Parathyroid adenoma (tissue), 2 donors: Measurements from ENCODE around the gene LPO.

Source experiments
- H2AFZ ChIP-seq: fragments of 300-600 bp; sonication (generic); one replicate; pipeline ENCODE4 v1.7.0; 2017; ENCODE audit warnings: antibody characterized with exemption, mild to moderate bottlenecking
- H3K27ac ChIP-seq: fragments of 300-600 bp; sonication (generic); one replicate; pipeline ENCODE4 v1.7.0; 2017
- H3K27me3 ChIP-seq: fragments of 300-600 bp; sonication (generic); one replicate; pipeline ENCODE4 v1.7.0; 2017; ENCODE audit warnings: low read length; ENCODE audit not compliant: control insufficient read depth, insufficient read depth
- H3K36me3 ChIP-seq: fragments of 300-600 bp; sonication (generic); one replicate; pipeline ENCODE4 v1.7.0; 2017; ENCODE audit warnings: low read length; ENCODE audit not compliant: control insufficient read depth, insufficient read depth
- H3K4me1 ChIP-seq: fragments of 300-600 bp; sonication (generic); one replicate; pipeline ENCODE4 v1.7.0; 2017; ENCODE audit warnings: control low read depth
- H3K4me2 ChIP-seq: fragments of 300-600 bp; sonication (generic); one replicate; pipeline ENCODE4 v1.7.0; 2017; ENCODE audit warnings: low read length
- H3K4me3 ChIP-seq: fragments of 300-600 bp; sonication (generic); one replicate; pipeline ENCODE4 v1.7.0; 2017; ENCODE audit warnings: low read depth, low read length
- H3K79me2 ChIP-seq: fragments of 300-600 bp; sonication (generic); one replicate; pipeline ENCODE4 v1.7.0; 2017; ENCODE audit warnings: control low read depth
- H3K9ac ChIP-seq: fragments of 300-600 bp; sonication (generic); one replicate; pipeline ENCODE4 v1.7.0; 2017; ENCODE audit warnings: mild to moderate bottlenecking
- H3K9me3 ChIP-seq: fragments of 300-600 bp; sonication (generic); one replicate; pipeline ENCODE4 v1.7.0; 2017; ENCODE audit warnings: low read length; ENCODE audit not compliant: control insufficient read depth
- TF ChIP-seq, protein P1 (sequence below): fragments of 300-600 bp; sonication (generic); IDR thresholded peaks from one replicate; pipeline ENCODE4 v1.7.0; 2017; ENCODE audit warnings: antibody characterized with exemption, mild to moderate bottlenecking
- donor health status: primary hyperparathyroidism.

LPO gene

DNA sequence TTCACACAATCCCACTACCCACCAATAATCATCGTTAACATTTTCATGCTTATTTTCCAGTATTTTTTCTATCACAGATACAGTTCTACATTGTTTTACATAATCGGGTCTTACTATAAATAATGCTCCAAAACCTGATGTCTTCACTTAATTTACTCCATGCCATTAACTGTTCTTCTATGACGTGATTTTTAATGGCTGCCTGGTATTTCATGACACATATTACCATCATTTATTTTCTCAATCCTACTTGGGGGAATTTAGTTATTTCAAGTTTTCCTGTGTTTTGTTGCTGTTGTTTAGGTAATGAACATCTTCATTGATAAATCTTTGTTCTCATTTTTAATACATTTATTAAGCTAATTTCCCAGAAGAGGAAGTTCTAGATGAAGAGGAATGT lies 14.7 kb downstream of the LPO start:
- TF ChIP-seq, protein P1, sequence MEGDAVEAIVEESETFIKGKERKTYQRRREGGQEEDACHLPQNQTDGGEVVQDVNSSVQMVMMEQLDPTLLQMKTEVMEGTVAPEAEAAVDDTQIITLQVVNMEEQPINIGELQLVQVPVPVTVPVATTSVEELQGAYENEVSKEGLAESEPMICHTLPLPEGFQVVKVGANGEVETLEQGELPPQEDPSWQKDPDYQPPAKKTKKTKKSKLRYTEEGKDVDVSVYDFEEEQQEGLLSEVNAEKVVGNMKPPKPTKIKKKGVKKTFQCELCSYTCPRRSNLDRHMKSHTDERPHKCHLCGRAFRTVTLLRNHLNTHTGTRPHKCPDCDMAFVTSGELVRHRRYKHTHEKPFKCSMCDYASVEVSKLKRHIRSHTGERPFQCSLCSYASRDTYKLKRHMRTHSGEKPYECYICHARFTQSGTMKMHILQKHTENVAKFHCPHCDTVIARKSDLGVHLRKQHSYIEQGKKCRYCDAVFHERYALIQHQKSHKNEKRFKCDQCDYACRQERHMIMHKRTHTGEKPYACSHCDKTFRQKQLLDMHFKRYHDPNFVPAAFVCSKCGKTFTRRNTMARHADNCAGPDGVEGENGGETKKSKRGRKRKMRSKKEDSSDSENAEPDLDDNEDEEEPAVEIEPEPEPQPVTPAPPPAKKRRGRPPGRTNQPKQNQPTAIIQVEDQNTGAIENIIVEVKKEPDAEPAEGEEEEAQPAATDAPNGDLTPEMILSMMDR = no peak
- H3K4me2 ChIP-seq = no peak overlapping the region
- no peaks in the 10 kb centered on the region for H3K9me3 ChIP-seq
- H3K36me3 ChIP-seq = no peaks in the 10 kb centered on the region
- no peak overlapping the region for H3K4me3 ChIP-seq
- H2AFZ ChIP-seq = no peak overlapping the region
- H3K4me1 ChIP-seq = peaks cover 8% of the 10 kb centered on the region
- no peak overlapping the region for H3K9ac ChIP-seq
- H3K27me3 ChIP-seq = no peaks in the 10 kb centered on the region
- no peaks in the 10 kb centered on the region for H3K79me2 ChIP-seq
- H3K27ac ChIP-seq = no peak overlapping the region

DNA sequence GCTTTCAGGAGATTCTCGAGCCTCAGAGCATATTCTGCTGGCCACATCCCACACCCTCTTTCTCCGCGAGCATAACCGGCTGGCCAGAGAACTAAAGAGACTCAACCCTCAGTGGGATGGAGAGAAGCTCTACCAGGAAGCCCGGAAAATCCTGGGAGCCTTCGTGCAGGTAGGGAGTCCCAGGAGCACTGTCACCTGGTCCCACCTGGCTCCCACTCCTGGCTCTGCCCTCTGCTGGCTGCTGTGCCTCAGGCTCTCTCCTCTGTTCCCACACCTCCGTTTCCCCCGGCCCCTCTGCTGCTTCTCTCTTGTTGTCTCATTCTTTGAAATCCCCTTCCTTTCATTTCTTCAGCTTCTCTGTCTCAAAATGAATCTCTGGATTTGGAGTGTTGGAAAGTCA lies 16.4 kb downstream of the LPO start:
- Histone ChIP-seq H3K79me2 (no peaks in the 10 kb centered on the region), H3K36me3 (no peaks in the 10 kb centered on the region), H2AFZ (no peak overlapping the region), H3K27ac (no peak overlapping the region), H3K9ac (no peak overlapping the region), H3K9me3 (no peaks in the 10 kb centered on the region), H3K4me1 (no peaks in the 10 kb centered on the region), H3K4me2 (no peak overlapping the region), H3K27me3 (no peaks in the 10 kb centered on the region), H3K4me3 (no peak overlapping the region)
- TF ChIP-seq, protein P1 = no peak

DNA sequence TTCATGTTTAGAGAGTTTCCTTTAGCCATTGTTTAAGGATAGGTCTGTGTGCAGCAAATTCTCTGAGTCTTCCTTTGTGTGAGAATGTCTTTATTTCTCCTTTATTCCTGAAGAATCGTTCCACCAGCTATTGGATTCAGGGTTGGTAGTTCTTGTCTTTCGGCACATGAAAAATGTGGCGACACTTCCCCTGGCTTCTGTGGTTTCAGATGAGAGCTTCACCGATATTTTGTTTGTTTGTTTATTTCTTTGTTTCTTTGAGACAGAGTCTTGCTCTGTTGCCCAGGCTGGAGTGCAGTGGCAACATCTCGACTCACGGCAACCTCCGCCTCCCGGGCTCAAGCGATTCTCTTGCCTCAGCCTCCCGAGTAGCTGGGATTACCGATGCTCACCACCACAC lies 23.8 kb downstream of the LPO start:
- H3K9me3 ChIP-seq = no peaks in the 10 kb centered on the region
- H3K27me3 ChIP-seq = no peaks in the 10 kb centered on the region

DNA sequence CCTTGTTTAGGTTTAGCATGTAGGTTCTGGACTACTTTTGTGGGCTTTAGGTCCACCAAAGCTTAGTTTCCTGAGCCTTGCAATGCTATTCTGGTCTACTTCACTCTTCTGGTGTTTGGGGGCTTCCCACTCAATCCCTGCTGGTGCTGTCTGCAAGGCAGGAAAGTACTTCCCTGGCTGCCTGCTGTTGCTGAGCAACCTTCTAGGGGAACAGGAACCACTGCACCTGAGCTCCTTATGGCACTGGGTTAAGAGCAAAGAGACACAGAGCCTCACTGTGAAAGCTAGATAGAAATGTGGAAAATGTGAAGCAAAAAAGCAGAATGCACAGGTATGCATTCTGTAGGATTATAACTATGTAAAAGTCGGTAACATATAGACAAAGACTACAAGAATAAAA lies 25.4 kb downstream of the LPO start:
- Histone ChIP-seq H3K4me3 (no peak overlapping the region), H3K27me3 (no peaks in the 10 kb centered on the region), H3K9ac (no peak overlapping the region), H3K4me2 (no peak overlapping the region), H3K79me2 (no peaks in the 10 kb centered on the region), H3K27ac (no peak overlapping the region), H3K36me3 (no peaks in the 10 kb centered on the region), H2AFZ (no peak overlapping the region), H3K9me3 (no peaks in the 10 kb centered on the region), H3K4me1 (no peaks in the 10 kb centered on the region)
- TF ChIP-seq, protein P1 = no peak

More for the DNA sequence above, 23.8 kb downstream of the LPO start:
- Histone ChIP-seq H3K4me3 (no peak overlapping the region), H3K4me2 (no peak overlapping the region), H3K27ac (no peak overlapping the region), H3K4me1 (no peaks in the 10 kb centered on the region), H3K36me3 (no peaks in the 10 kb centered on the region), H2AFZ (no peak overlapping the region), H3K9ac (no peak overlapping the region), H3K79me2 (no peaks in the 10 kb centered on the region)
- TF ChIP-seq, protein P1 = no peak

DNA sequence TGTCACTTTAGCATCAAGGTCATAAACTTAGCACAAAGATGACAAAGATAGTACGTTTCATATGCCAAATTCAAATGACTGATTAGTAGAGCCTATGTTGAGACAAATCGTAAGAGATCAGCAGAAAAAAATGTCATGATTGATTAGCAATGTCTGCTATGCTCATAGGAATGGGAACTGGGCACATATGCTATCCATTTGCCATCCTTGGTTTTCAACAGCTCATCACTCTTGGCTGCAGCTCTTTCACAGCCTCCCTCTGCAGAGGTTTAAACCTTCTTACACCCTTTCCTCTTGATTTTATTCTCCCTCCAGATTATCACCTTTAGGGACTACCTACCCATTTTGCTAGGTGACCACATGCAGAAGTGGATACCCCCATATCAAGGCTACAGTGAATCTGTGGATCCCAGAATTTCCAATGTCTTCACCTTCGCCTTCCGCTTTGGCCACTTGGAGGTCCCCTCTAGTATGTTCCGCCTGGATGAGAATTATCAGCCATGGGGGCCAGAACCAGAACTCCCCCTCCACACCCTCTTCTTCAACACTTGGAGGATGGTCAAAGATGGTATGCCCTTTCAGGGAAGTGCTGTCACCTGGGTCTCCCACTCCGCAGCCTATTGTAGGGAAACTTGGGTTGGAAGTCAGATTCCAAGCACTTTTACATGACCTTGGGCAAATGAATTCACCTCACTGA lies 26.2 kb downstream of the LPO start:
- no peak overlapping the region for H3K4me2 ChIP-seq
- H3K9ac ChIP-seq = no peak overlapping the region
- H3K27ac ChIP-seq = no peak overlapping the region
- no peaks in the 10 kb centered on the region for H3K79me2 ChIP-seq
- no peaks in the 10 kb centered on the region for H3K27me3 ChIP-seq
- H3K4me3 ChIP-seq = no peak overlapping the region
- no peaks in the 10 kb centered on the region for H3K36me3 ChIP-seq
- no peaks in the 10 kb centered on the region for H3K9me3 ChIP-seq
- H2AFZ ChIP-seq = no peak overlapping the region
- H3K4me1 ChIP-seq = no peaks in the 10 kb centered on the region
- TF ChIP-seq, protein P1 = no peak
